WERI-Rb-1 (cell line): ENCODE measurements around the gene THTPA.
"Not testable (repeated sequence)": the region's sequence is repeated elsewhere in the genome, so short reads cannot be mapped to it uniquely, and the experiment has no call there.

Source experiments
- DNase-seq: peaks from one replicate; pipeline ENCODE4 v3.0.0-alpha.2; 2020
- H3K27ac ChIP-seq: fragments of 250-450 bp; sonication (Bioruptor Pico); 2 replicates; pipeline ENCODE4 v1.5.1; 2020; ENCODE audit warnings: mild to moderate bottlenecking, moderate library complexity
- H3K27me3 ChIP-seq: fragments of 250-450 bp; sonication (Bioruptor Pico); 2 replicates; pipeline ENCODE4 v1.5.1; 2021; ENCODE audit warnings: mild to moderate bottlenecking, low read depth, moderate library complexity; ENCODE audit not compliant: insufficient read depth, severe bottlenecking
- H3K36me3 ChIP-seq: fragments of 250-450 bp; sonication (Bioruptor Pico); 2 replicates; pipeline ENCODE4 v1.5.1; 2020; ENCODE audit warnings: mild to moderate bottlenecking, moderate library complexity
- H3K4me3 ChIP-seq: 2 replicates; pipeline ENCODE4 v1.5.1; 2011; ENCODE audit warnings: low read depth, mild to moderate bottlenecking, control low read depth, low read length
- H3K9me3 ChIP-seq: fragments of 250-450 bp; sonication (Bioruptor Pico); 2 replicates; pipeline ENCODE4 v1.5.1; 2021; ENCODE audit warnings: mild to moderate bottlenecking, moderate library complexity; ENCODE audit not compliant: severe bottlenecking
- TF ChIP-seq, protein P1 (sequence below): IDR thresholded peaks from 2 replicates; pipeline ENCODE4 v1.5.1; 2011; ENCODE audit warnings: low read depth, mild to moderate bottlenecking, control low read depth, inconsistent platforms, low read length

Gene THTPA

DNA sequence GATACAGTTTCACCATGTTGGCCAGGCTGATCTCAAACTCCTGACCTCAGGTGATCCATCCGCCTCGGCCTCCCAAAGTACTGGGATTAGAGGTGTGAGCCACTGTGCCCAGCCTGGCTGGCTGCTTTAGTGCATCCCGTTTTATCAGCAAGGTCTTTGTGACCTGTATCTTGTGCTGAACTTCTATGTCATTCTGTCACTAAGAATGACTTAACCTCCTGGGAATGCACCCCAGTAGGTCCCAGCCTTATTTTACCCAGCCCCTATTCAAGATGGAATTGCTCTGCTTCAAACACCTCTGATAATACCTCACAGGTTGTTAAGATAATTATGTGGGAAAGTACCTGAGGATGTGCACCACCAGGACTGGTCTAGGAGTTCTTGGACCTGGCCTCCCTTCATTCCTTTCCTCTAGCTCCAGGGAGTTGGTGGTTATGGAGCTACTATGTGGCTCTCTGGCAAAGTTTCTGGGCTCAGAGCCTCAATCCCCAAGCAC, 48.7 kb downstream of the THTPA start:
- Histone ChIP-seq H3K27me3 (no peaks in the 10 kb centered on the region), H3K36me3 (no peaks in the 10 kb centered on the region), H3K9me3 (no peaks in the 10 kb centered on the region), H3K27ac (no peak overlapping the region), H3K4me3 (no peak overlapping the region)
- no peak for DNase-seq
- TF ChIP-seq, protein P1, sequence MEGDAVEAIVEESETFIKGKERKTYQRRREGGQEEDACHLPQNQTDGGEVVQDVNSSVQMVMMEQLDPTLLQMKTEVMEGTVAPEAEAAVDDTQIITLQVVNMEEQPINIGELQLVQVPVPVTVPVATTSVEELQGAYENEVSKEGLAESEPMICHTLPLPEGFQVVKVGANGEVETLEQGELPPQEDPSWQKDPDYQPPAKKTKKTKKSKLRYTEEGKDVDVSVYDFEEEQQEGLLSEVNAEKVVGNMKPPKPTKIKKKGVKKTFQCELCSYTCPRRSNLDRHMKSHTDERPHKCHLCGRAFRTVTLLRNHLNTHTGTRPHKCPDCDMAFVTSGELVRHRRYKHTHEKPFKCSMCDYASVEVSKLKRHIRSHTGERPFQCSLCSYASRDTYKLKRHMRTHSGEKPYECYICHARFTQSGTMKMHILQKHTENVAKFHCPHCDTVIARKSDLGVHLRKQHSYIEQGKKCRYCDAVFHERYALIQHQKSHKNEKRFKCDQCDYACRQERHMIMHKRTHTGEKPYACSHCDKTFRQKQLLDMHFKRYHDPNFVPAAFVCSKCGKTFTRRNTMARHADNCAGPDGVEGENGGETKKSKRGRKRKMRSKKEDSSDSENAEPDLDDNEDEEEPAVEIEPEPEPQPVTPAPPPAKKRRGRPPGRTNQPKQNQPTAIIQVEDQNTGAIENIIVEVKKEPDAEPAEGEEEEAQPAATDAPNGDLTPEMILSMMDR: no peak

DNA sequence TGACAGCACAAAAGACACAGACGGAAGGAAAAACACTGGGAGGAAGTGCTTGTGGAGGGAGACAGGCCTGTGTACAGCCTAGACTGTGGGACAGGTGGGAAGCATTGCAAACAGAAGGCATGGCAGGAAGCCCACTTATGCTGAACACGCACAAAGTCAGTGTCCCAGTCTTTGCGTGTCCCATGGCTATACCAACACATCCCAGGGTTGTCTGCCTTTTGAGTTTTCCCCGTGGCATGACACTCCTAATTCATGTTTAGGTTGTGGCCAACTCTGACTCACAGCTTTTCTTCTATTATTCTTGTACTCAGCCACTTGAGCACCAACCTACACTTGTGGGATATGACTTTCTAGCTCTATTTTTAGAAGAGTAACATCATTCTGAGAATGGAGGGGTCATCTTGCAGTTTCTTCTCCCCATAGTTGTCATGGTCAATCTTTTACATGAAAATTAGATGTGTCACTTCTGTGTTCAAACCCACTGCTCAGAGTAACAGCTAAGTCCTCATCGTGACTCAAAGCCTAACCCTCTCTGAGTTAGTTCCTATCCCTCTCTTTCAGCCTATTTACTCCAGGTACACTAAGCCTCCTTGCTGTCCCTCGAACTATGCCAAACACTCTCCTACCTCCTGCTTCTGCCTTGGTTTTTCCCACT, 50.0 kb downstream of the THTPA start:
- Histone ChIP-seq H3K9me3 (no peaks in the 10 kb centered on the region), H3K27me3 (no peaks in the 10 kb centered on the region), H3K4me3 (no peak overlapping the region), H3K27ac (no peak overlapping the region), H3K36me3 (no peaks in the 10 kb centered on the region)
- TF ChIP-seq, protein P1: no peak
- no peak for DNase-seq

DNA sequence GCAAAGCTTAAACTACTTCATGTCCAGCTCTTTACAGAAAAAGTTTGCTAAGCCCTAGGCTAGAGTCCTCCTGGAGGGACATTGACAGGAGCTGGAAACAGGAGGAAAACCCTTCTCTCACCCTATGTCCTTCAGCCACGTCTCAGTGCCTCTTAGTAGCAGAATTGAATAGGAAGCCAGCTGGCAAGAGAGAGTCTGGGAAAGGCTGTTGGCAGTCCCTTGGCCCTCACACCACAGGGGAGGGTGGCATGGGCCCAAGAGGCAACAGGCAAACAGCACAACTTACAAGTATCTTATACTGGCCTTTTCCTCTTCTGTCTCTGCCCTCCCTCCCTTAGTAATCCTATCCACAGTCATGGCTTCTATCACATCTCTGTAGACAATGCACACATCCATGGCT, 52.4 kb downstream of the THTPA start:
- H3K9me3 ChIP-seq: no peaks in the 10 kb centered on the region
- TF ChIP-seq, protein P1: no peak
- no peak overlapping the region for H3K4me3 ChIP-seq
- no peak overlapping the region for H3K27ac ChIP-seq
- no peaks in the 10 kb centered on the region for H3K27me3 ChIP-seq
- no peak for DNase-seq
- no peaks in the 10 kb centered on the region for H3K36me3 ChIP-seq

DNA sequence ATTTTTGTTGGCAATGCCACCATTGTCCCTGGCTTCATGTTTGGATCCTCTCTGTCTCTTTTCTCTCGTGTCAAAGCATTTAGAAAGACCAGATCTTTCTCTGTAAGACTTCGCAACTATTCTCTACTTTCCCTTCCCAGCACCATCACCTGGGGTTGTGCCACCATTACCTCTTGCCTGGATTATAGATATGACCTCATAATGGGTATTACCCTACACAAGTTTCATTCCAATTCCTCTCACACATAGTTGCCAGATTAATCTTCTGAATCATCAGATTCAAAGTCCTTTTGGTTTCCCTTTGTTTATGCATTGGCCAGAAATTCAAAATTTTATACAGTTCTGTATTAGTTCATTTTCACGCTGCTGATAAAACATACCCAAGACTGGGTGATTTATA, 52.9 kb downstream of the THTPA start:
- Histone ChIP-seq H3K4me3 (no peak overlapping the region), H3K27me3 (no peaks in the 10 kb centered on the region), H3K27ac (no peak overlapping the region), H3K9me3 (no peaks in the 10 kb centered on the region), H3K36me3 (no peaks in the 10 kb centered on the region)
- DNase-seq: no peak
- TF ChIP-seq, protein P1: no peak

DNA sequence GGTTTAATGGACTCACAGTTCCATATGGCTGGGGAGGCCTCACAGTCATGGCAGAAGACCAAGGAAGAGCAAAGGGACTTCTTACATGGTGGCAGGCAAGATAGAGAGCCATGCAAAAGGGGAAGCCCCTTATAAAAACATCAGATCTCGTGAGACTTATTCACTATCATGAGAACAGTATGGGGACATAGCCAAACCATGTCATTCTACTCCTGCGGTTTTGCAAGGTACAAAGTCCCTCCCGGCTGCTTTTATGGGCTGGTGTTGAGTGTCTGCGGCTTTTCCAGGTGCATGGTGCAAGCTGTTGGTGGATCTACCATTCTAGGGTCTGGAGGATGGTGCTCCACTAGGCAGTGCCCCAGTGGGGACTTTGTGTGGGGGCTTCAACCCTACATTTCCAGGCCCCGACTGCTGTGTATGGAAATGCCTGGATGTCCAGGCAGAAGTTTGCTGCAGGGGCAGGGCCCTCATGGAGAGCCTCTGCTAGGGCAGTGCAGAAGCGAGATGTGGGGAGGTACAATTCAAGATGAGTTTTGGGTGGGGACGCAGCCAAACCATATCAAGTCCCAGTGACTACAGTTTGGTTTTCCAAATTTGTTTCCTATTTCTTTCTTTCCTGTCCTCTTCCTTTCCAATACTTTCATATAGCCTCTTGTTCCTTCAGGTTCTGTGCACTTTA, 53.5 kb downstream of the THTPA start:
- not testable (repeated sequence) for DNase-seq, H3K27me3 ChIP-seq, H3K4me3 ChIP-seq, H3K36me3 ChIP-seq, H3K27ac ChIP-seq, H3K9me3 ChIP-seq
